Activated B cell treated with CpG ODN at 0.5 μM for 24 hours (primary cell): Measurements from ENCODE around the gene RAC2. TPM values are rescaled to one million over a fixed set of nuclear protein-coding genes. Genes with fewer than 3 reads are reported as not detected.

Experiments used
- ATAC-seq: fragments of 200-7000 bp; cut with Tn5 transposase; one replicate; pipeline ENCODE4 v1.10.0; 2021; ENCODE audit warnings: low read depth, mild to moderate bottlenecking, moderate library complexity
- CTCF ChIA-PET: fragments of 350-600 bp; sonication (Branson Sonifier 250); formaldehyde crosslinking; loops from one replicate; lab custom pipeline; 2021; ENCODE audit warnings: antibody characterized with exemption; lab: Charles Lee
- POLR2A ChIA-PET: fragments of 350-600 bp; sonication (Branson Sonifier 250); formaldehyde crosslinking; loops from one replicate; lab custom pipeline; 2021; ENCODE audit warnings: antibody characterized with exemption; lab: Charles Lee
- DNase-seq: peaks from one replicate; pipeline ENCODE4 v3.0.0; 2022
- H3K27ac Mint-ChIP-seq: one replicate; pipeline ENCODE4 v1.8.0; 2020; ENCODE audit warnings: mixed read lengths
- H3K27me3 Mint-ChIP-seq: one replicate; pipeline ENCODE4 v1.8.0; 2021; ENCODE audit warnings: mixed read lengths
- H3K36me3 Mint-ChIP-seq: one replicate; pipeline ENCODE4 v1.8.0; 2021; ENCODE audit warnings: low read depth, mixed read lengths
- H3K4me1 Mint-ChIP-seq: one replicate; pipeline ENCODE4 v1.8.0; 2021; ENCODE audit warnings: mixed read lengths
- H3K4me3 Mint-ChIP-seq: one replicate; pipeline ENCODE4 v1.8.0; 2020; ENCODE audit warnings: mild to moderate bottlenecking, mixed read lengths
- H3K9me3 Mint-ChIP-seq: one replicate; pipeline ENCODE4 v1.8.0; 2020; ENCODE audit warnings: mixed read lengths
- intact Hi-C: fragments of 100-400 bp; cut with micrococcal nuclease; formaldehyde crosslinking; loops from one replicate; pipeline ENCODE4 v1.15.1; 2024
- total RNA-seq: library from RNA; stranded (reverse); gene quantifications from 2 replicates; pipeline ENCODE4 v1.2.3, GENCODE V29; 2022
- TF ChIP-seq, protein P1 (sequence below): fragments of 200-600 bp; IDR thresholded peaks from one replicate; pipeline ENCODE4 v1.8.0; 2022; ENCODE audit warnings: antibody characterized with exemption, mild to moderate bottlenecking

Gene RAC2
- total RNA-seq, 1 donor from 2014 or later: 557 TPM

DNA sequence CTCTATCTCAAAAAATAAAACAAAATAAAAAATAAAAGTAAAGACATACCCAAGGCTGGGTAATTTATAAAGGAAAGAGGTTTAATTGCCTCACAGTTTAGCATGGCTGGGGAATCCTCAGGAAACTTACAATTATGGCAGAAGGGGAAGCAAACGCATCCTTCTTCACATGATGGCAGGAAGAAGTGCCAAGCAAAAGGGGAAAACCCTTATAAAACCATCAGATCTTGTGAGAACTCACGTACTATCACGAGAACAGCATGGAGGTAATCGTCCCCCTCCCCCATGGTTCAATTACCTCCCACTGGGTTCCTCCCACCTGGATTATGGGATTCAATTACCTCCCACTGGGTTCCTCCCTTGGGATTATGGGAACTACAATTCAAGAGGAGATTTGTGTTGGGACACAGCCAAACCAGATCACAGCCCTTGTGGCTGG lies 23.5 kb downstream of the RAC2 start:
- no peaks in the 10 kb centered on the region for H3K27me3 Mint-ChIP-seq
- no peak for DNase-seq
- POLR2A ChIA-PET: interaction anchor here (4.2 to 11.8 kb wide), 2 partner anchors 9 to 21 kb away, joined by 32 to 304 read pairs; partner anchors contain the start of gene RAC2
- H3K4me1 Mint-ChIP-seq: peaks cover 94% of the 10 kb centered on the region
- ATAC-seq: no peak
- H3K27ac Mint-ChIP-seq: peak overlapping the region; percentile 99
- TF ChIP-seq, protein P1, sequence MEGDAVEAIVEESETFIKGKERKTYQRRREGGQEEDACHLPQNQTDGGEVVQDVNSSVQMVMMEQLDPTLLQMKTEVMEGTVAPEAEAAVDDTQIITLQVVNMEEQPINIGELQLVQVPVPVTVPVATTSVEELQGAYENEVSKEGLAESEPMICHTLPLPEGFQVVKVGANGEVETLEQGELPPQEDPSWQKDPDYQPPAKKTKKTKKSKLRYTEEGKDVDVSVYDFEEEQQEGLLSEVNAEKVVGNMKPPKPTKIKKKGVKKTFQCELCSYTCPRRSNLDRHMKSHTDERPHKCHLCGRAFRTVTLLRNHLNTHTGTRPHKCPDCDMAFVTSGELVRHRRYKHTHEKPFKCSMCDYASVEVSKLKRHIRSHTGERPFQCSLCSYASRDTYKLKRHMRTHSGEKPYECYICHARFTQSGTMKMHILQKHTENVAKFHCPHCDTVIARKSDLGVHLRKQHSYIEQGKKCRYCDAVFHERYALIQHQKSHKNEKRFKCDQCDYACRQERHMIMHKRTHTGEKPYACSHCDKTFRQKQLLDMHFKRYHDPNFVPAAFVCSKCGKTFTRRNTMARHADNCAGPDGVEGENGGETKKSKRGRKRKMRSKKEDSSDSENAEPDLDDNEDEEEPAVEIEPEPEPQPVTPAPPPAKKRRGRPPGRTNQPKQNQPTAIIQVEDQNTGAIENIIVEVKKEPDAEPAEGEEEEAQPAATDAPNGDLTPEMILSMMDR: no peak
- peak overlapping the region; percentile 71 for H3K4me3 Mint-ChIP-seq
- CTCF ChIA-PET: interaction anchor here (2.9 kb wide), 1 partner anchor 40 kb away, joined by 22 read pairs; no protein-coding TSS in a partner anchor
- H3K36me3 Mint-ChIP-seq: peaks cover 28% of the 10 kb centered on the region
- peaks cover 2% of the 10 kb centered on the region for H3K9me3 Mint-ChIP-seq
- intact Hi-C loops: no loop called here

DNA sequence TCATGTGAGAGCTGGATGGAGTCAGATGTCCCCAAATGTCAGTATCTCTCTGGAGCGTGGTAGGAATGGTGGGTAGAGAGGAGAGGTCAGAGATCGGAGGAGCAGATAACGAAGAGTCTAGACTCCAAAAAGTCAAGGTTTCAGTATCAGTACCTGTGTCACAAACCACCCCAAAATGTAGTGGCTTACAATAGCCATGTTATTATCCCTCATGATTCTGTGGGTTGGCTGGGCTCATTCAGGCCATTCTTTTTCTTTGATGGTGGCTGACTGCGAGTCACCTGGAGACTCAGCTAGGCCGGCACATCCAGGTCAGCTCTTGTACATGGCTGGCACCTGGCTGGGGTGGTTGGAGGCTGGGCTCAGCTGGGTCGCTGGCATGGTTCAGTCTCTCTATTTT lies 24.5 kb downstream of the RAC2 start:
- H3K36me3 Mint-ChIP-seq: peaks cover 18% of the 10 kb centered on the region
- POLR2A ChIA-PET: interaction anchor here (1.2 to 11.8 kb wide), 5 partner anchors 10 to 99 kb away, joined by 4 to 304 read pairs (median 32); partner anchors contain the start of gene RAC2
- H3K27me3 Mint-ChIP-seq: no peaks in the 10 kb centered on the region
- ATAC-seq (no peak), DNase-seq (no peak)
- intact Hi-C loops: loop anchor here (1.0 kb wide), 2 partner anchors 11 to 23 kb away; no protein-coding TSS in a partner anchor
- peaks cover 2% of the 10 kb centered on the region for H3K9me3 Mint-ChIP-seq
- H3K4me1 Mint-ChIP-seq: peaks cover 85% of the 10 kb centered on the region
- CTCF ChIA-PET: interaction anchor here (1.5 to 2.9 kb wide), 3 partner anchors 20 to 41 kb away, joined by 4 to 22 read pairs (median 11); no protein-coding TSS in a partner anchor
- H3K4me3 Mint-ChIP-seq: peak overlapping the region; percentile 71
- TF ChIP-seq, protein P1: no peak
- H3K27ac Mint-ChIP-seq: peak overlapping the region; percentile 99

DNA sequence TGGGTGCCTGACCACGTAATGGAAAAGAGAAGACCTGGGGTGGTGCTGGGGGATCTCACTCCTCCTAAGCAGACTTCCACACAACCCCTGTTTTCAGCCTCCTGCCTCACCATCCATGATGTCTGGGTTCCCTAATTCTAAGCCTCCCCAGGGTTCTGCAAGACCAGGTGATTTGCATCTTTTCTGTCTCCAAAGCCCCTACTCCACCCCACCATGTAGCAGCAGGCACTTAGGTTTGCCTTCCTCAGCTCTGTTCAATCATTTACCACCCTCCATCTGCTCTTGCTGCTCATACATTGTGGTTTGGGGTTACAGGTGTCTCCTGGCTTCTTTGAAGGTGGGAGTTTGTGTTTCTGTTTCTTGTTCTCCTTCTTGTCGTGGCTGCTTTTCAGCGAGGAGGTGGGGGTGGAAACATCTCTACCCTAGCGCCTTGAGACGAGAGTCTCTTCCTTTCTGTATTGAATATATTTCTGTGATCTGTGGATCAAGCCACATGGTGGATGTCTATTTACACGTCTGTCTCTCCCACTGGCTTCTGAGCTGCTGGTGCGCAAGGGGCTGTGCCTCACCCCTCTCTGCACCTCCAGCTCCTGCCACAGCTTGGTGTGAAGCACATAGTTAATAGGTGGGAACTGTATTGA lies 25.2 kb downstream of the RAC2 start:
- ATAC-seq: peak; percentile 83
- intact Hi-C loops: loop anchor here (1.0 kb wide), 3 partner anchors 11 to 23 kb away; no protein-coding TSS in a partner anchor
- Mint-ChIP-seq H3K9me3 (peaks cover 2% of the 10 kb centered on the region), H3K36me3 (peaks cover 12% of the 10 kb centered on the region), H3K27ac (peak overlapping the region; percentile 99), H3K4me1 (peaks cover 78% of the 10 kb centered on the region), H3K27me3 (no peaks in the 10 kb centered on the region), H3K4me3 (peak overlapping the region; percentile 71)
- no peak for DNase-seq
- ChIA-PET POLR2A (interaction anchor here (0.5 to 11.8 kb wide), 8 partner anchors 10 to 99 kb away, joined by 3 to 304 read pairs (median 5); partner anchors contain the start of gene RAC2), CTCF (interaction anchor here (1.5 to 2.9 kb wide), 4 partner anchors 11 to 41 kb away, joined by 4 to 22 read pairs (median 8); no protein-coding TSS in a partner anchor)
- TF ChIP-seq, protein P1: no peak

DNA sequence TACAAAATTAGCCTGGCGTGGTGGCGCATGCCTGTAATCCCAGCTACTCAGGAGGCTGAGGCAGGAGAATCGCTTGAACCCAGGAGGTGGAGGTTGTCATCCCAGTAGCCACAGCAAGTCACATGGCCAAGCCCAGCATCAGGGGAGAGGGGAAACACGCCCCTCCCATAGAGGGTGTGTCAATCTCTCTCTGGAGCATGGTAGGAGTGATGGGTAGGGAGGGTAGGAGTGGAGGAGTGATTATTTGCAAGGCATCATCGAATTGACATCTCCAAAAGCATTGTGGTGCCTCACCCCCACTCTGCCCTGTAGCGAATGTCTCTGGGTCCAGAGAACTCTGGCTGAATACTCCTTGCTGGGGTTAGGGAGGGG lies 25.7 kb downstream of the RAC2 start:
- intact Hi-C loops: loop anchor here (1.0 kb wide), 1 partner anchor 19 kb away; no protein-coding TSS in a partner anchor
- no peak for ATAC-seq

More for the DNA sequence above, 25.7 kb downstream of the RAC2 start:
- DNase-seq: no peak
- Mint-ChIP-seq H3K27me3 (no peaks in the 10 kb centered on the region), H3K4me1 (peaks cover 73% of the 10 kb centered on the region), H3K9me3 (peaks cover 2% of the 10 kb centered on the region), H3K36me3 (peaks cover 7% of the 10 kb centered on the region), H3K27ac (peak overlapping the region; percentile 99), H3K4me3 (peak overlapping the region; percentile 71)
- TF ChIP-seq, protein P1: no peak
- CTCF ChIA-PET: interaction anchor here (1.2 to 2.9 kb wide), 7 partner anchors 11 to 42 kb away, joined by 3 to 22 read pairs (median 8); partner anchors contain the start of gene RAC2
- POLR2A ChIA-PET: interaction anchor here (0.5 to 11.8 kb wide), 7 partner anchors 11 to 67 kb away, joined by 3 to 304 read pairs (median 4); partner anchors contain the start of gene RAC2
